Type B pancreatic cell (in vitro differentiated cells): ENCODE data around the gene KCNMB2. TPM values are rescaled to one million over a fixed set of nuclear protein-coding genes. Genes with fewer than 3 reads are reported as not detected.

Experiments used
- DNase-seq: peaks from one replicate; pipeline ENCODE4 v3.0.0; 2021; ENCODE audit warnings: mixed read lengths; ENCODE audit not compliant: unreplicated experiment; ENCODE audit errors: extremely low spot score
- H3K27ac Mint-ChIP-seq: 2 replicates; pipeline ENCODE4 v1.8.0; 2021; ENCODE audit warnings: mild to moderate bottlenecking, mixed read lengths
- H3K27me3 Mint-ChIP-seq: 2 replicates; pipeline ENCODE4 v1.8.0; 2021; ENCODE audit warnings: mixed read lengths
- H3K36me3 Mint-ChIP-seq: 2 replicates; pipeline ENCODE4 v1.8.0; 2021; ENCODE audit warnings: mixed read lengths
- H3K4me1 Mint-ChIP-seq: one replicate; pipeline ENCODE4 v1.8.0; 2021; ENCODE audit warnings: mixed read lengths; ENCODE audit not compliant: unreplicated experiment
- H3K4me3 Mint-ChIP-seq: 2 replicates; pipeline ENCODE4 v1.8.0; 2021; ENCODE audit warnings: mild to moderate bottlenecking, mixed read lengths
- H3K9me3 Mint-ChIP-seq: 2 replicates; pipeline ENCODE4 v1.8.0; 2021; ENCODE audit warnings: mixed read lengths
- total RNA-seq: library from RNA; stranded (reverse); gene quantifications from 2 replicates; pipeline ENCODE4 v1.2.1, GENCODE V29; 2021; ENCODE audit warnings: low replicate concordance
- TF ChIP-seq, protein P1 (sequence below): fragments of 200-600 bp; sonication (generic); conservative IDR thresholded peaks from 2 replicates; pipeline ENCODE4 v1.5.0; 2021; ENCODE audit warnings: antibody characterized with exemption, mild to moderate bottlenecking

Gene KCNMB2
- total RNA-seq, 1 donor from 2014 or later: 1.3 TPM

DNA sequence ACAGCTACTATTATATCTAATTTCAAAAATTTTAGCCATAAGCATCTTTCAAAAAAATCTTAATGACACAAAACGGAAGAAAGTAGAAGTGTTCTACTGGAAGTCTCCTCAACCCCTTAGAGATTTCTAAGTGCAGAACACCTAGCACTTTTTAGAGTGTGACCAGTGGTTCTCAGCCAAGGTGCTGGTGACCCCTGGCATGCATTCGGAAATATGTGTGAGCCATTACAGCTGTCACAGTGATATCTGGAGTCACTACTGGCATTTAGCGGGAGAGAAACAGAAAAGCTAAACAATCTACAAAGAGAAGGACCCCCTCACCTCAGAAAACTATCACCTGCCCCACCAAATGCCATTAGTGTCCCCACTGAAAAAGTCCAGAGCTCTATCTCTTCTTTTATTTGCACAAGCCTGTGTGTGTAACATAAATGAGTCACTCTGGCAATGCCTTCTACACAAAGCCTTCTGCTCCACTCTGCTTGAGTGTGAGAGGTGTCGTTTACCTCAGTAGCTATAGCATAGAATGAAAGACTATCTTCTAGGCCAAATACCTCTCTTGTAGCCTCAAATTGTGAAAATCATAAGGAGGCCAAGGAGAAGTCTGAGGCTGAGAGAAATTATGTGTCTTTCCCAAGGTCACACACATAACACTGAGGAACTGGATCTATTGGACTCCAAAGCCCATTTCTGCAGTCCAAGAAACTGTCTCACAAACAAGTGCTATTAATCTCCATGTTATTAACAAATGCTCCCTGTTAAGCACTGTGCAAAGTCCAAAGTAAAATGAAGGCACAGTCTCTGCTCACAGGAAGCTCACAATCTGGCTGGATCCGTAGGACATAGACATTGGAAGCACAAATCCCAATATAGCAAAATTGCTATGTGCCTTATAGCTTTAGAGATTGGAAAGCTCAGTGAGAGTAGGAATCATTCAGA, 28.5 kb upstream of the KCNMB2 start:
- no peaks in the 10 kb centered on the region for H3K27me3 Mint-ChIP-seq
- H3K27ac Mint-ChIP-seq: no peak overlapping the region
- H3K4me1 Mint-ChIP-seq: no peaks in the 10 kb centered on the region
- peaks cover 4% of the 10 kb centered on the region for H3K9me3 Mint-ChIP-seq
- no peaks in the 10 kb centered on the region for H3K36me3 Mint-ChIP-seq
- DNase-seq: no peak
- H3K4me3 Mint-ChIP-seq: no peak overlapping the region
- TF ChIP-seq, protein P1, sequence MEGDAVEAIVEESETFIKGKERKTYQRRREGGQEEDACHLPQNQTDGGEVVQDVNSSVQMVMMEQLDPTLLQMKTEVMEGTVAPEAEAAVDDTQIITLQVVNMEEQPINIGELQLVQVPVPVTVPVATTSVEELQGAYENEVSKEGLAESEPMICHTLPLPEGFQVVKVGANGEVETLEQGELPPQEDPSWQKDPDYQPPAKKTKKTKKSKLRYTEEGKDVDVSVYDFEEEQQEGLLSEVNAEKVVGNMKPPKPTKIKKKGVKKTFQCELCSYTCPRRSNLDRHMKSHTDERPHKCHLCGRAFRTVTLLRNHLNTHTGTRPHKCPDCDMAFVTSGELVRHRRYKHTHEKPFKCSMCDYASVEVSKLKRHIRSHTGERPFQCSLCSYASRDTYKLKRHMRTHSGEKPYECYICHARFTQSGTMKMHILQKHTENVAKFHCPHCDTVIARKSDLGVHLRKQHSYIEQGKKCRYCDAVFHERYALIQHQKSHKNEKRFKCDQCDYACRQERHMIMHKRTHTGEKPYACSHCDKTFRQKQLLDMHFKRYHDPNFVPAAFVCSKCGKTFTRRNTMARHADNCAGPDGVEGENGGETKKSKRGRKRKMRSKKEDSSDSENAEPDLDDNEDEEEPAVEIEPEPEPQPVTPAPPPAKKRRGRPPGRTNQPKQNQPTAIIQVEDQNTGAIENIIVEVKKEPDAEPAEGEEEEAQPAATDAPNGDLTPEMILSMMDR: no peak

DNA sequence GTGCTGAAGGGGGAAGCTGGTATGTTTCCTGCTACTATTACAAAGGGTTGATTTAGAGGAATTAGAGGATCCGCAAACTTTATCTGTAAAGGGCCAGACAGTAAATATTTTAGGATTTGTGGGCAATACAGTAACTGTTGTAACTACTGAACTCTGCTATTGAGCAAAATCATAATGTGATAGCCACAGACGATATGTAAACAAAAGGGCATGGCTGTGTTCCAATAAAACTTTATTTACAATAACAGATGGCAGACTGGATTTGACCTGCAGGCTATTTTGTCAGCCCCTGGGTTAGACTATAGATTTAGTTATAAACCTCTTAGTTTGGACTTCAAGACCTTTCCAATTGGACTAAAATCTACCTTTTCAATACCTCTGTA, 27.8 kb upstream of the KCNMB2 start:
- Mint-ChIP-seq H3K27me3 (no peaks in the 10 kb centered on the region), H3K4me1 (no peaks in the 10 kb centered on the region), H3K9me3 (no peaks in the 10 kb centered on the region), H3K36me3 (no peaks in the 10 kb centered on the region), H3K4me3 (no peak overlapping the region), H3K27ac (no peak overlapping the region)
- no peak for DNase-seq
- TF ChIP-seq, protein P1: no peak

DNA sequence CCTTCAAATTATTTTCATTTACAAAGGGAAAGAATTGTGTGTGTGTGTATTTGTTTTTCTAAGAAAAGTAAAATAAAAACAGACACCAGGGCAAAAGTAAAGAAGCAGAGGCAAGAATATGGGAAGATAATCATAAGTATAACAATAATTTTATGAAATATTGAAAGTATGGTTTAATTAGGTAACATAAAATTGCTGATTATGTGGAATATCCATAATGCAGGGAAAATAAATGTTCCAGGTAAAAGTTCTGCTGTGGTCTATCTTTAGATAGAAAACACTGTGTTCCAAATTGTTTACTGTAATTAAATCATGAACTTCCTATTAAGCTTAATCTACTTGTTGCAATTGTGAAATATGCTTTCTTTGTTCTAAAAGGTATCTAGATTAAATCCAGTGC, 25.7 kb upstream of the KCNMB2 start:
- Mint-ChIP-seq H3K4me3 (no peak overlapping the region), H3K27ac (no peak overlapping the region), H3K27me3 (no peaks in the 10 kb centered on the region), H3K4me1 (peaks cover 4% of the 10 kb centered on the region), H3K36me3 (no peaks in the 10 kb centered on the region), H3K9me3 (no peaks in the 10 kb centered on the region)
- no peak for DNase-seq
- TF ChIP-seq, protein P1: no peak

DNA sequence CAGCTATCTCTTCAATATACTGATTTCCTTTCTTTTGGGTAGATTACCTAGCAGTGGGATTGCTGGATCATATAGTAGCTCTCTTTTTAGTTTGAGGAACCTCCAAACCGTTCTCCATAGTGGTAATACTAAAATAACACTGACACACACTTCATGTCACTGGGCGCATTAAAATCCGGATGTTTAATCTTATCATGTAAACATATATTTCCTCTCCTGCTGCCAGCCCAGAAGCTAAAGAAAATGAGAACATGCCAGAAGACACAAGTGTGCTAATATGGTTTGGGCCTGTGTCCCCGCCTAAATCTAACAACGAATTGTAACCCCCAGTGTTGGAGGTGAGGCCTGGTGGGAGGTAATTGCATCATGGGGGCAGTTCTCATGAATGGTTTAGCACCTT, 23.6 kb upstream of the KCNMB2 start:
- H3K27ac Mint-ChIP-seq: no peak overlapping the region
- TF ChIP-seq, protein P1: no peak
- H3K9me3 Mint-ChIP-seq: no peaks in the 10 kb centered on the region
- H3K4me3 Mint-ChIP-seq: no peak overlapping the region
- DNase-seq: no peak
- peaks cover 4% of the 10 kb centered on the region for H3K4me1 Mint-ChIP-seq
- no peaks in the 10 kb centered on the region for H3K36me3 Mint-ChIP-seq
- H3K27me3 Mint-ChIP-seq: no peaks in the 10 kb centered on the region

GRCh38 chr3:178513546-178514380, 22.5 kb upstream of the KCNMB2 start:
- Mint-ChIP-seq H3K4me1 (peaks cover 4% of the 10 kb centered on the region), H3K36me3 (no peaks in the 10 kb centered on the region), H3K27me3 (no peaks in the 10 kb centered on the region), H3K27ac (no peak overlapping the region), H3K9me3 (no peaks in the 10 kb centered on the region), H3K4me3 (no peak overlapping the region)
- DNase-seq: no peak
- TF ChIP-seq, protein P1: no peak
